Stromal cell of bone marrow (primary cell): ENCODE data around the gene FARP1.

Experiments
- DNase-seq: peaks from one replicate; pipeline ENCODE4 v3.0.0-alpha.2; 2012; ENCODE audit warnings: low read depth

Gene FARP1

DNA sequence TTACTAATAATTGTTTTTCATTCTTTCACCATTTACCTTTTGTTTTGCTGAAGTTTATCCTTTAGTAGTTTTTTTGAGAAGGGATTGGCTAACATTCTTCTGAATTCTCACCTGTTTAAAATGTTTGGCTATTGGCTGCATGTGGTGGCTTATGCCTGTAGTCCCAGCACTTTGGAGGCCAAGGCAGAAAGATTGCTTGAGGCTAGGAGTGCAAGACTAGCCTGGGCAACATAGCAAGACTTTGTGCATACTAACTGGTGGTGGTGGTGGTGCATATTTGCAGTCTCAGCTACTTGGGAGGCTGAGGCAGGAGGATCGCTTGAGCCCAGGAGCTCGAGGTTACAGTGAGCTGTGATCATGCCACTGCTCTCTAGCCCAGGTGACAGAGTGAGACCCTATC is 61.7 kb downstream of the FARP1 start:
- no peak for DNase-seq

DNA sequence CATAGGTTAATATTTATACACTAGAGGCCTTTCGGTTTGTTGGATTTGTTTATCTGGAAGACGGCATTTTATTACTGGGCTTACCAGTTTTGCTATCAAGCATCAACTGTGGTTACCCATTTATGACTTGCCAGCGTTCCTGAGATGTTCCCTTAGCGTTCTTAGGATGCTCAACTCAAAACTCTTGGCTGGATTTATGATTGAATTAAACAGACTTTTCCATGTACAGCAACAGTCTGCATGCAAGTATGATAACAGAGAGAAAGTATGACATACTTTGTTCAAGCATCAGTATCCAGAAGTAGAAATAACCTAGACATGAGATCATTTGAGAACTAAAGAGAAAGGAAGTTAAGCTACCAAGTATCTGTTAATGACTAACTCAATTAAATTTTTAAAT is 64.1 kb downstream of the FARP1 start:
- peak; percentile 51 for DNase-seq

DNA sequence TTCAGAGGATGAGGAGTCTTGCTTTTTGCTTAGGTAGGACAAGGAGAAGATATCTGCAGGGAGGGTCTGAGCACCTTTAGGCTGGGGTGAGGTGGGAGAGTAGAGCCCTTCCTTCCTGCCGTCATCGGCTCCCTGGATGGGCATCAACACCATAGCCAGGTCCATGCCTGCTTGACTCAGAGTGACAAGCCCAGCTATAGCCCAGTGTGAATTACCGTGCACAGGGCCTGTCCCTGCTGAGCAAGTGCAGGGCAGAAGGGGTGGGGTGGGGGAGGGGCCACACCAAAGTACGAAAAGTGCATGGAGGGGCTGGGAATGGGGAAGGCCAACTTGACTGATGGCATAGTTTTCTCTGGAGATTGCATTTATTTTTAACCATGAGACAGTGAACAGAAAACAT is 64.5 kb downstream of the FARP1 start:
- no peak for DNase-seq

DNA sequence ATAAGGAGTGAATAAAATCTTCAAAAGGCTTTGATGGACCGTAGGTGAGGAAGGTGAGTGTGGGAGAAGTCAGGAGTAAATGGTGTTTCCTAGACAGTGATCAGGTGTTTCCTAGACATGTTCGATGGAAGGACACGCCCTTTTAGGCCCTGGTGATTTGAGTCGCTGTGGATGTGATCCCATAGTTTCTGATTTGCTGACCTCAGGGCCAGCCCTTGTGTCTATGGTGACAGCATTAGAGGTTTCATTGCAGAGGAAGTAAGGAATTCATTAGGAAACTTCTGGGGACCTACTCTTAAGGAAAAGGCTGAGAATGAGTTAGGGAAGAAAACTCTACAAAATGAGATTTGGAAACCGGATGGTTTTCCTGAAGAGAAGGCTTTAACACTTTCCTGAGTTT is 65.7 kb downstream of the FARP1 start:
- no peak for DNase-seq

DNA sequence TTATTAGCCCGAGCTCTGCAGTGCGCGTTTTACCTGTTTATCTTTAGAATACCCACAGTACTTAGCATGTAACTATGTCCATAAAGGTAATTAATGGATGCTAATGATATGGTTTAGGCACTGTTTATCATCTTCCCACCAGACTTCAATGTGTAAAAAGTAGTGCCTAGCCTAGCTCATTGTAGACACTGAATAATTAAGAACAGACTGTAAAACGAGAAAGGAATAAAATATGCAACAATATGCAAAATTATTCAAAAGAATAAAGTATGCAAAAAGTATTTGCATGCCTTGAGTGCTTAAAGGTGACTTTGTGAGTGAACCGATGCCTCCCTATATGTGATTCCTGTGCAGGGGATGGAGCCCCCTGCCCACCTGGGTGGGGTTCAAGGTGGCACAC is 69.9 kb downstream of the FARP1 start:
- no peak for DNase-seq

DNA sequence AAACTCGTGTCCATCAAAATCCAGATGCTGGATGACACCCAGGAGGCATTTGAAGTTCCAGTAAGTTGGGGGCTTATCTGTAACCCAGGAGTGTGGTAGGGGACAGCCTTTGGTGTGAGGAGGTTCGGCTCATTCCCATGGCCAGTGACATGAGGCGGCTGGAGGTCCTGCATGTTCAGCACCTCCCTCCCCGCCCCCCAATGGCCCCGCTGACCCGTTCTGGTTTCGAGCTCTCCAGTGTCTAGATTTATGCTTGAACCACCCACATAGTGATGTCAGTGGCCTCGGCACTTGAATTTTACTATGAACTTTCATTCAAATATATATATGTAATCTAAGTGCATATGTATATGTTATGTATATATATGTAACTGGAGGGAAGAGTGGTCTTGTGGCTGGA is 70.5 kb downstream of the FARP1 start:
- DNase-seq, result no peak

DNA sequence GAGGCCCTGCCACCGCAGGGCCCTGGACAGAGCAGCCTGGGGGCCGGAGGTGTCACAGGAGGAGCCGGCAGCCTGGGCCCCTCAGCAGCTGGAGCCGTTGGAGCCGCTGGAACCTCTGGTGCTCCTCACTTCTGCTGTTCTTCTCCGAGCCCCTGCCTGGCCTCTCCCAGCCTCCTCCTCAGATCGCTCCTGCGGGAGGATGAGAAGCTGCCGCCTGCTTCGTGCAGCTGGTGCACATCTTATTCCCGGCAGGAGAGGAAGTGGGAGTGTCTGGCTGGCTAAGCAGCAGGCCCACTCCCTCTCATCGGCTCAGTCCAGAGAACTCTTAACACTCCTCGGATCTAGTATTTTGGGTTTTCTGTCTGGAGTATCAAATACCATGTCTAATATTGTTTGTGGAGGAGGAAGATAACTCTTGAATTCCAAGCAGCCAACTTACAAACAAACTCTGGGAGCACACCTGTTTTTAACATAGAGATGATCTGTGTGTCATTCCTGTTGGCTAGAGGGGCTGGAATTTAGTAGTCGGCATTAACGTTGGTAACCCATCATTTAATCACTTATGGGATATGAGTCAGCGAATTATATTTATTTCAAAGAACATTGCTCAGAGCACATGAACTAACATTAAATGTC is 71.2 kb downstream of the FARP1 start:
- no peak for DNase-seq

DNA sequence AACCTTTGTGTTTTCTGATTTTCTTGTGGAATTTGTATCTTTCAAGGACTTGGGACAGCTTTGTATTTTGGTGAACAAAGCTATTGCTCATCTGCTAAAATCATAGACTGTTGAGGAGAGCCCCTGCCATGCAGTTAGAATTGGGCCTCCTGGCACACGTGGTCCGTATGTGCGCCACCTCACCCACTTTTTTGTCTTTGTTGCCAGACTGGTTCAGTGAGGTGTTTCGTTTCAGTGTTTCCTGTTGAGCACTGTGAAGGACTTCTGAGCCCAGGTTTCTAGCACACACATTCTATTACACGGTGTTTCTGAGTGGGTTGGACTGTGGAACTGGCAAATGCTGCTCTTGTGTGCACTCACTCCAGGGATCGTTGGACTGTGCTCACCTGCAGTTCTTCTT is 71.8 kb downstream of the FARP1 start:
- DNase-seq, result no peak

DNA sequence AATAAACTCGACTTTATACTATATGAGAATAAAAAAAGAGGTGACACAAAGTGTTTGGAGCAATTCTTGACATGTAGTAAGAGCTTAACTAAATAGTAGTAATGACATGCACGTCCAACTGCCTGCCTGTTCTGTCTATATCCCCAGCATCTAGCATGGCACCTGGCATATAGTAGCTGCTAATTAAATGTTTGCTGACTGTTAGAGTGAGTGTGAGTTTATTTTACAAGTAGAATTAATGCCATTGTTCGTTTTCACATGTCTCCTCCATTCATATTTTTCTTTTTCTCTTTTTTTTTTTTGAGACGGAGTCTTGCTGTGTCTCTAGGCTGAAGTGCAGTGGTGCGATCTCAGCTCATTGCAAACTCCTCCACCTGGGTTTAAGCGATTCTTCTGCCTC is 72.6 kb downstream of the FARP1 start:
- DNase-seq, result no peak

DNA sequence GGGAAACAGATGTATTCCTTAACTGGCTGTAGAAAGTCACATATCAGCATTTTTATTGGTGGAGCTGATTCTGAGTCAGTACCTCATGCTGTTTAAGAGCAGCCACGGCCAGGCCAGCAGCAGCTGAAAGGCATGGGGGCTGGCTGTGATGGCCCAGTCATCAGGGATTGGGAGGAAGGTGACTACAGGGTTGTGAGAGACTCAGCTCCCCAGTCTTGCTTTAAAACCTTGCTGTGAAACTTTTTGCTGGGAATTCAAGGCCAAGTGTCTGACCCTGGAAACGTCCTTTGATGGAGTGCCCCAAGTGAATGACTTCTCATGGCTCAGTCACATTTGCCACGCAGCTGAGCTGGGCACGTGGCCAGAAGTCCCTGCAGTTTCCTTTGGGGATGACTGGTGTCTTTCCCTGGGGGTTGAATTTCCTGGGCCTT is 73.3 kb downstream of the FARP1 start:
- peak; percentile 59 for DNase-seq

DNA sequence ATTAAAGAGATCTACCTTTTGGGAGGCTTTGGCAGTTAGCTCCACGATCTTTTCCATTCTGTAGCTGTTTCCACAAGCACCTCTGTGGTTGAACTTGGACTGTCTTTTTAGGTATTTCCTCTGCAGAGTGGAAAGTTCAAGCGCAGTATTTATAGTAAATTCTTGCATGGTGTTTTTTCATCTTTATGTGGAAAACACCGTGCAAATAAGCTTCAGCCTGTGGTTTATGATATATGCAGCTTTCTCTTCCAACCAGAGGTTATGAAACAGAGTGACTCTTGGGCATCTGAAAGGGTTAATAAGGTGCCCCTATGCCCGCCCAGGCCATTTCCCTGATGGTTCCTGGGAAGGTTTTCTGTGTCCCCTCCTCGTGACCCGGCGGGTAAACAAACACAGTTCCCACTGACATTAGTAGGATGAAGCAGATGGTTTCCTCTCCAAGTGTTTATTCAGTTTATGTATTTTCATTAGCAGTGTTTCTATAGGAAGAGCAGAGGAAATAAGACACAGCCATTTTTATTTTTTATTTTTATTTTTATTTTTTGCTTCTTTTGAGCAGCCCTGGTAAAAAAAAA is 73.9 kb downstream of the FARP1 start:
- DNase-seq, result no peak

DNA sequence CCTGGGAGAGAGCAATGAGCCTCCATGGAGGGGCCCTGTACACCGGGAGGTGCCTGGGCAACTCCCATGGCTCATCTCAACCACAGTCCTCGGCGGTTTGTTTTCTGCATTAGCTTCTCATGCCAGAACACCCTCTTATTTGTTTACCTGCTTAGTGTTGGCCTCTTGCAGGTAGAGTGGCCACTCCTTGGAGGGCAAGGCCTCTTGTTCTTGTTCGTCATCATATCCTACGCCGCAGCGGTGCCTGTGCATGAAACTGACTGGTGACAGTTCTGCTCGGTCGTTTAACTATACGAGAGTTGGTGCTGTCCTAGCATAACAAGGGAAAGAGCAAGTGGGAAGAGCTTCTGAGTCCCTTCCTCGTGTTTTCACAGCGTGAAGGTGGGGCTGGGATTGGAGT is 74.7 kb downstream of the FARP1 start:
- DNase-seq, result no peak

DNA sequence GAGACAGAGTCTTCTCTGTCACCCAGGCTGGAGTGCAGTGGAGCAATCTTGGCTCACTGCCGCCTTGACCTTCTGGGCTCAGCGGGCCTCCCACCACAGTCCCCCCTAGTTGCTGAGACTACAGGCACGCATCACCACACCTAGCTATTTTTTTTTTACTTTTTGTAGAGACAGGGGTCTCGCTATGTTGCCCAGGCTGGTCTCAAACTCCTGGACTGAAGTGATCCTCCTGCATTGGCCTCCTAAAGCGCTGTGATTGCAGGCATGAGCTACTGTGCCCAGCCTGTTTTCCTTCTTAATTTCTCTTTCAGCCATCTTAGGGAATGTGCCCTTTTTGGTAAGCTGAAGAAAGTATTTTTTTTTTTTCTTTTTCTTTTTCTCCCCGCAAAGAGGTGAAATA is 76.8 kb downstream of the FARP1 start:
- DNase-seq, result no peak

DNA sequence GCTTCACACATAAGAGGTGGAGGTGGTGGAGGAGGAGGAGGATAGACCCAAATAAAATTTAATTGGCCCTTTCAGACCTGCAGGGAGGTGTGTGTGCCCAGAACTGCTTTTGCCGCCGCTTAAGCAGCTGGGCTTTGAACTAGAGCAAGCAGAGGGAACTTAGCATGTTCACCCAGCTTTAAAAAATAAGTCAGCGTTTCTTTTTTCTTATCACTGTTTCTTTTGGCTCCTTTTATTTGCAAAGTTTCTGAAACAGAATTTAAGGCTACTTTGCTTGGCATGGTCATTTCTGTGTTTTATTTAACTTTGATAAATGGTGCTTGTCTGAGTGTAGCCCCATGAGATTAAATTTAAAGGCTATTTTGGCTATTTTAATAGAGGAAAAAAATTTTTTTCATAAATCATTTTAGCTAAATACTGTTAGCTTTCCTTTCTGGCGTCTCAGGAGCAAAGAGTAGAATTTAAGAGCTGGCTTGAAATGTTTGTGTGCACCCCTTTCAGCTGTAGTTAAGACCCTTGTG is 77.4 kb downstream of the FARP1 start:
- DNase-seq, result no peak

DNA sequence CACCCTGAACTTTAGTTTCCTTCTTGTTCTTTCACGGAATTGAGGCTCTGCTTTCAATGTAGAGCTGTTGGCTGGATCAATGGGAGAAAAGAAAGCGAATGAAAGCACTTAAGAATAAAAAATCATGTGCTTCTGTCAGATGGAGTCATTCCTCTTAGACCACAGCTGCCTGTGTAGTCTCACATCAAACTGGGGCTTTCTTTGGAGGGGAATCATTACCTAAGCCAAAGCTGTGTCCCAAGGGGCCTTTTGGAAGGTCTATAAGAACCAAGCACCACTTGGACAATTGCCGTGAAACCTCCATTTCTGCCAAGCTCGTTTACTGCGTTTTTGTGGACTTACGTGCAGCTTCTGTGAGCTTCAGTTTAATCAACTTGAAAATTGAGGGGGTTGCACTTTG is 78.3 kb downstream of the FARP1 start:
- DNase-seq, result no peak

DNA sequence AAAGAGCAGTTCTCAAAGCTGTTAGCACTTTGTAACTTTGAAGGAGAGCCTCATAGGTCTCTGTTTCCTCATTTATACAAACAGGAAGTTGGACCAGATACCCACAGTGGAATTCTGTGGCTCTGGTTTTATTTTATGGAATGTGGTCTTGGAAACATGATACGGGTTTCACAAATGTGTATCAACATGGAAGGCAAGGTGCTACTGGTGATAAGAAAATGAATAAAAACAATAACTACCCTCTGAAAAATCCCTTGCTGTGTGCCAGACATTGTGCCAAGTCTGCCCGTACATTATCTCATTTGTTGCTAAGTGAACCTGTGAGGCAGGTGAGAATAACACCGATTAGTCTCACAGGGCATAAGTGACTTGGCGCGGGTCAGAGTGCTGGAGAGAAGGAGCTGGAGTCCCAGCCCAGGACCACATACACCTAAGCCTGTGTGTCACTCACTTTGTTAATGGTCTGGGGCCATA is 79.2 kb downstream of the FARP1 start:
- no peak for DNase-seq

DNA sequence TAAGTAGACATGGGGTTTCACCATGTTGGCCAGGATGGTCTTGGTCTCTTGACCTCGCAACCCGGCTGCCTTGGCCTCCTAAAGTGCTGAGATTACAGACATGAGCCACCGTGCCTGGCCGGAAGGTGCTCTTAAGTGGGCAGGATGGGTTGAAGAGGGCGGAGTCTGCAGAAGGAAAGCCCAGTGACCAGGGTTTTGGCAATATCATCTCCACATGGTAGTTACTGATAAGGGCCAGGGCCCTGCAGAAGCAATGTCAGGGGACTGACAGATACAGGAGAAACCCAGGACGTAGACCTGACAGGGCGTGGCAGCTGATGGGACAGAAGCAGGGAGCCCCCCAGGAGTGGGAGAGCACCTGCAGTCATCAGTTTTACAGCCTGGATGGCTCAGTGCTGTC is 79.9 kb downstream of the FARP1 start:
- DNase-seq, result no peak

DNA sequence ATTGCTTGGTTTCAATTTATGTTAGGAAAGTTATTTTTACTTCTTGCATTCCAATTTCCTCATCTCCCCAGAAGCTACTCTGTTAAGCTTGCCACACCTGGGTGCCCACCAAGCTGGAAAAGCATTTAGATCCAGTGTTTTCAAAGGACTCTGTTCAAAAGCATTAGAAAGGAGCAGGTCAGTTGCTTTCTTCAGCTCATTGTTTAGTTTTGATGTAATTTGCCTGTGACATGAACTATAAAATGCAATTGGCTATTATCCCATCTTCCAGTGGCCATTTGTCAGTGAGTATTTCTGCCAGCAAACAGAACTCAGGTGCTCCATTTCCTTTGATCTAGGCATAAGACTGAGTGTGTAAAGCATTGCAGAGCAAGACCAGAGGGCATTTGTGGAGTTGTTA is 80.8 kb downstream of the FARP1 start:
- DNase-seq, result no peak

DNA sequence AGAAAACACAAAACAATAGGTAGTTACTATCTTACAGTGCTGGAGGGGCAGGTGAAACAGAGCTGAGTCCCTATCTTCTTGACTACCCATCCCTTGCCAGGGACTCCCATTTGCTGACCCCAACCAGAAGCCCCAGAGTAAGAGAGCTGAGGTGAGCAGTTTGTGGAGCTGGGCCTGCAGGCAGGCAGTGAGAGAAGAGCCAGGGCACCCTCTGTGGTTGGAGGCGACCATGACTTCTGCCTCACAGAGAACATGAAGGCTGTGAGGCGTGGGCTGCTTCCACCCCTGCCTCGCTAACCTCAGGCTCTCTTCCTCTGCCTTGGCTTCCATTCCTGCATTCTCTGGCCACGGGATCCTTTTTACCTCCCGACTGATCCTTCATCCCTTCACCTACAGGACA is 81.7 kb downstream of the FARP1 start:
- DNase-seq, result no peak

DNA sequence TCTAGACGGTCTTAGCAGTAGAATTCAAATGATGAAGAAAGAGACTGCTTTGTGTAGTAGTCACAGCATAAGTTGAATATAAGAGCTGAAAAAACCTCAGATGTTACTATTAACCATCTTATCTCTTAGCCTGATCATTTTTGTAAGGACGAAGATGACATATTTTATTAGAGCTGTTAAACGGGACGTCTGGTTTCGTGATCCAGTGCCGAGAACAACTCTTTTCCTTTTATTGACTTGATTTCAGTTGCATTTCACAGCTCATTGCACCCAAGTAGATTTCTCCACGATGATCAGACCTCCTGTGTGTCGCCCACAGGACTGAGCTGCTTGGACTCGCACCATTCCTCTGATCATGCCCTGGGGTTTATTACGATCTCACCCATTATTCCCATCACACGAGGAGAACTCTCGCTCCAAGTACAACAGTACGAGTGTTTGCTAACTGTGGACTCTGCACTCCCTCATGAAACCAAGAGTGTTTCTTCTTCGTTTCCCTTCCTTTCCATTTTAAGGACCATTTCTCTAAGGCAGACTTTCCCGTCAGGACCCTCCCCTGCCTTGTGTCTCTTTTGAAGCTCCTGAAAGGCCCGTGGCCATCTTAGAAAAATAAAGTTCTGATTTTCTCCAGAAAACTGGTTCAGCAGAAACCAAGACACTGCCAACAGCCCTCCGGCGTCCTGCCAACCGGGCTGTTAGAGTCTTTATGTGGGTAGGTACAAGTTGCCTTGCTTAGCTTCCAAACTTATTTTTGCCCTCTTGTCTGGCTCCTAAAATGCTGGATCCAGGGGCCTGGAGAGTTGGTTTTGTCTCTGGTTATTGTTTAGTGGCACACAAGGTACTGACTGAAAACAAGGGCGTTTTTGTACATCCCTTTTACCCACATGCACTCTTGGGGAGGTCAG is 82.4 kb downstream of the FARP1 start:
- no peak for DNase-seq

DNA sequence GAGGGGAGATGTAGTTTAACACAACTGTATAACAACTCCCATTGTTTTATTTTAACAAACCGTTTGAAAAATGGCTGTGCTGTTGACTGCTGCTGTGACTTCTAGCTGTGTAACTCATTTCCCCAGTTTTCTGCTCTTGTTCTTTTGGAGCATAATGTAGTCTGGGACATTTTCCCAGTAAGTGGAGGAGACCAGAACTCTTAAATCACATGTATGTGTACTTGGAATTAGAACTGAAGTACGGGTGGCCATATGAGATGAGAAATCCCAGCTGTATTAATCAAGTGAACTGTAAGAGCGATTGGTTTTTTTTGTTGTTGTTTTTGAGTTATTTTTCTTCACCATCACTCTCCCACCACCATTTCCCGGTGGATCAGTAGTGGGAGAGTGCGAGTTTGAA is 83.6 kb downstream of the FARP1 start:
- DNase-seq, result no peak

DNA sequence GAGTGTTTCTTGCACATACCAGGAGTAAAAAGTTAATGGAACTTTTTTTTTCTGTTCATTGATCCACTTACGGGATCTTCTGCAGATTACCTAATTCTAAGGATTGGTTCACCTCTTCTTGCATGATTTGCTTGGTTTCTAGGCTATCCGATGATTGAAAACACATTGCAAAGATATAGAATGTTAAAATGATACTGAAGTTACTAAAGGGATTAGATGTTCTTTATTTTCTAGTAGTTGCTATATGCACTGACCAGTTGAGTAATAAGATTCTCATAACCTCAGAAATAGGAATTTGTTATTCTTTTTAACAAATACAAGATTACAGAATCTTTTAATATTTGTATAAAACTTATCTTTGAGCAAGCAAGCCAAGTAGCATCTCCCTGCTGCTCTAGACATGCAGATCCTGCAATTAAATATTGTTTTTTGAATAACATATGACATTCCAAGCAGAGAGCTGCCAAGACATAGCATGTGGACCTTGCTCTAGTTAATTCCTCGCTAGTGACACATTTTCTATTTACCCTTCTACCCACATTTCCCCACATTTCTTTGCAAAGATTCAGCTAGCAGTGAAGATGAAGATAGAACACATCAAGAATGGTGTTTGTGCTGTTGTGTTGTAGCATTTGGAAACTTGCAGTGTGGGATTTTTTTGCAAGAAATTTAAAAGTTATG is 85.9 kb downstream of the FARP1 start:
- no peak for DNase-seq
